Measurements from ENCODE around the gene OSCP1.
"Not testable (repeated sequence)": the region's sequence is repeated elsewhere in the genome, so short reads cannot be mapped to it uniquely, and the experiment has no call there.

DNA sequence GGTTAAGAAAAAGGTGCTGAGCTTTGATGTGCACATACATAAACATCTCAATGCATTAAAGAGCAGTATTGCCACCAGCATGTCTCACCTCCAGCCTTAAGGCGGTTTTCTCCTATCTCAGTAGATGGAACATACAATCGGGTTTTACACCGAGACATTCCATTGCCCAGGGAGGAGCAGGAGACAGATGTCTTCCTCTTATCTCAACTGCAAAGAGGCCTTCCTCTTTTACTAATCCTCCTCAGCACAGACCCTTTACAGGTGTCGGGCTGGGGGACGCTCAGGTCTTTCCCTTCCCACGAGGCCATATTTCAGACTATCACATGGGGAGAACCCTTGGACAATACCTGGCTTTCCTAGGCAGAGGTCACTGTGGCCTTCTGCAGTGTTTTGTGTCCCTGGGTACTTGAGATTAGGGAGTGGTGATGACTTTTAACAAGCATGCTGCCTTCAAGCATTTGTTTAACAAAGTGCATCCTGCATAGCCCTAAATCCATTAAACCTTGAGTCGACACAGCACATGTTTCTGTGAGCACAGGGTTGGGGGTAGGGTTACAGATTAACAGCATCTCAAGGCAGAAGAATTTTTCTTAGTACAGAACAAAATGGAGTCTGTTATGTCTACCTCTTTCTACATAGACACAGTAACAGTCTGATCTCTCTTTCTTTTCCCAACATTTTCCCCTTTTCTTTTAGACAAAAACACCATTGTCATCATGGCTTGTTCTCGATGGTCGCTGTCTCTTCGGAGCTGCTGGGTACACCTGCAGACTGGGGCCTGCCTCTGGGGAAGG lies 39.2 kb upstream of the OSCP1 start:
- TF ChIP-seq, protein P1, sequence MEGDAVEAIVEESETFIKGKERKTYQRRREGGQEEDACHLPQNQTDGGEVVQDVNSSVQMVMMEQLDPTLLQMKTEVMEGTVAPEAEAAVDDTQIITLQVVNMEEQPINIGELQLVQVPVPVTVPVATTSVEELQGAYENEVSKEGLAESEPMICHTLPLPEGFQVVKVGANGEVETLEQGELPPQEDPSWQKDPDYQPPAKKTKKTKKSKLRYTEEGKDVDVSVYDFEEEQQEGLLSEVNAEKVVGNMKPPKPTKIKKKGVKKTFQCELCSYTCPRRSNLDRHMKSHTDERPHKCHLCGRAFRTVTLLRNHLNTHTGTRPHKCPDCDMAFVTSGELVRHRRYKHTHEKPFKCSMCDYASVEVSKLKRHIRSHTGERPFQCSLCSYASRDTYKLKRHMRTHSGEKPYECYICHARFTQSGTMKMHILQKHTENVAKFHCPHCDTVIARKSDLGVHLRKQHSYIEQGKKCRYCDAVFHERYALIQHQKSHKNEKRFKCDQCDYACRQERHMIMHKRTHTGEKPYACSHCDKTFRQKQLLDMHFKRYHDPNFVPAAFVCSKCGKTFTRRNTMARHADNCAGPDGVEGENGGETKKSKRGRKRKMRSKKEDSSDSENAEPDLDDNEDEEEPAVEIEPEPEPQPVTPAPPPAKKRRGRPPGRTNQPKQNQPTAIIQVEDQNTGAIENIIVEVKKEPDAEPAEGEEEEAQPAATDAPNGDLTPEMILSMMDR (conservative IDR thresholded peaks at IDR 0.05 in 1 of 2, IDR thresholded peaks at IDR 0.05 in 1 of 2; ENCODE audit: low read depth in 1 of 2, low read length in 2 of 2): not testable (repeated sequence)
- TF ChIP-seq EZH2 (IDR thresholded peaks at IDR 0.05; ENCODE audit: low read length, missing control alignments): not testable (repeated sequence)

Measured in fibroblast of lung (primary cell).